Activated T-cell treated with anti-CD3 and anti-CD28 coated beads for 24 hours (primary cell): ENCODE results near the gene ABCC3.

ENCODE experiments used
- DNase-seq: peaks from one replicate; pipeline ENCODE4 v3.0.0-alpha.2; 2020; ENCODE audit warnings: low read depth

Gene ABCC3

DNA sequence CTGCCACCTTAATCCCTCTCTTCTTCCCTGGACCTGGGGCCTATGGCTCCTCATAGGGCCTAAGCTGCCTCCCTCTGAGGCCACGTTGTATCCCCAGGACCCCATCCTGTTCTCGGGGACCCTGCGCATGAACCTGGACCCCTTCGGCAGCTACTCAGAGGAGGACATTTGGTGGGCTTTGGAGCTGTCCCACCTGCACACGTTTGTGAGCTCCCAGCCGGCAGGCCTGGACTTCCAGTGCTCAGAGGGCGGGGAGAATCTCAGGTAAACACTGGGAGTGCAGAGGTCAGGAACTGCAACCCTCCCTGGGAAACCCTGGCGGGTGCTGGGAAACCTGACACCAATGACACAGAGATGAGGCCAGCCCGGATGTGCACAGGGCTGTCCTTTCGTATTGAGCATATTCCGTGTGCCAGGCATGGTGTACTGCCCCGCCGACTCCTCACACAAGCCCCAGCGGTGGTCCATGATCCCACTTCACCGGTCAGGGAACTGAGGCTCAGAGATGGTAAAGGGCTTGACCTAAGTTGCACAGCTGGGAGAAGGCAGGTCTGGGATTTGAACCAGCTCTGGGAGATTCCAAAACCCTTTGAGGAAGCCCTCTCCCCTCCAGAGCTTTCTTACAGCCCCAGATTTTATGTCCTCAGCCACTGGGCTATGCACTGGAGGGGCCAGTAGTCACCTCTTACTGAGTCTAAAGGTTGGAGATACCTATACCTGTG lies 50.1 kb downstream of the ABCC3 start:
- DNase-seq = no peak

DNA sequence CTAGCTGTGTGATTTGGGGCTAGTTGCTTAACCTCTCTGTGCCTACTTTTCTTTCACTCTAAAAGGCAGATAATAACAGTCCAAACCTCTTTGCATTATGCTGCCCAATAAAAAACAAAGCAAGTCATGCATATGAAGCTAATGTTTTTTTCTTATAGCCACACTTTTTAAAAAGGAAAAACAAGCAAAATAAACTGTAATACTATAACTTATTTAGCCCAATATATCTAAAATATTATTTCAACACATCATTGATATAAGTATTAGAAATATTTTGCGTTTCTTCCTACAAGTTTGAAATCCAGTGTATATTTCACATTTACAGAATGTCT lies 50.6 kb downstream of the ABCC3 start:
- no peak for DNase-seq

DNA sequence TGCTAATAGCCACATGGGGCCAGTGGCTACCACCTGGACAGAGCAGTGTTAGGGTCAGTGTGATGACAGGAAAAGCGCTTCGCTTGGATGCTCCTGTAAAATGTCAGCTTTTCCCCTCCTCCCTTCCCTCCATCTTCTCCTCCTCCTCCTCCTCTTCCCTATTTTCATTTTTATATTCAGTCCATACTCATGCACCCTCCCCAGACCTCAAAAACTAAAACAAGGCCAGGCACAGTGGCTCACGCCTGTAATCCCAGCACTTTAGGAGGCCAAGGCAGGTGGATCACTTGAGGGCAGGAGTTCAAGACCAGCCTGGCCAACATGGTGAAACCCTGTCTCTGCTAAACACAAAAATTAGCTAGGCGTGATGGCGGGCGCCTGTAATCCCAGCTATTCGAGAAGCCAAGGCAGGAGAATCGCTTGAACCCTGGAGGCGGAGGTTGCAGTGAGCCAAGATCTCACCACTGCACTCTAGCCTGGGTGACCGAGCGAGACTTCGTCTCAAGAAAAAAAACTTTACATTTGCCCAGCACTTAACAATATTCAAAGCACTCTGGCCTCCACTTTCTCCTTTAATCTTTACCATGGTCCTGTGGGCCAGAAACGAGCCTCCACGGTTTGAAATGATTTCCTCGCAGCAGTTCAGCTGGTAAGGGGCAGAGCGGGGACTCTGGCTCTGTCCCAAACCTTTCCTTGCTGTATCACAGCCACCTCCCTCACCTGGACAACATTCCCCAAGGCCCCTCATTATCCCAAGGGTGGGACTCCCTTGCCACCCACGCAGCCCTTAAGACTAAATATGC lies 51.2 kb downstream of the ABCC3 start:
- DNase-seq = no peak

DNA sequence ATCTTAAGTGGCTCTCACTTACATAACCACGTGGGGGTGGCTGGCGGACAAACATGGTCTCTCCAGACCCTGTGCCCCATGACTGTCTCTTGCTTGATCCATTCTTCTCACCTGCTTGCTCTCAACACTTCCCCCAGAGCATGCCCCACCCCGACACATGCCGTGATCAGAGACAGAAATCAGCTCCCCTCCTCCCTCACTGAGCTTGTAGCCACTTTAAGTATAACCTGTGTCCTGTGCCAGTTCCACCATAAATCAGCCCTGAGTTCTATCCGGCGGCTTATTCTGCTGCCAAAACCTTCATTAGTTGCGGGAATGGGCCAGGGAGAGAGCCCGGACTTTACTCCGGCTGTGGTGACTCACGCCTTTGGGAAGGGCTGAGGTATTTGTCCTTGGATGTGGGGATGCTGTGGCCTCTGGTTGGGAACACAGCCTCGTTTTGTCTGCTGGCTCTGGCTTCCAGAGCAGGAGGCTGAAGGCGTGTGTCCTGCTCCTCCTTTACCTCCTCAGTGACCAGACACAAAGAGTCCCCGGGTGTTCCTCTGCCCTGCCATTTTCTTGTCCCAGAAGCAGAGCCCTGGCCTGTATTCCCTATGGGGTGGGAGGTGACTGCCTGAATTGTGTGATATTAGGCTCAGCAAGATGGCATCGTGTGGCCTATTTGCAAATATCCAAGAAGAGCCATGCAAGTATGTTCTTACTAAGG lies 52.0 kb downstream of the ABCC3 start:
- no peak for DNase-seq

DNA sequence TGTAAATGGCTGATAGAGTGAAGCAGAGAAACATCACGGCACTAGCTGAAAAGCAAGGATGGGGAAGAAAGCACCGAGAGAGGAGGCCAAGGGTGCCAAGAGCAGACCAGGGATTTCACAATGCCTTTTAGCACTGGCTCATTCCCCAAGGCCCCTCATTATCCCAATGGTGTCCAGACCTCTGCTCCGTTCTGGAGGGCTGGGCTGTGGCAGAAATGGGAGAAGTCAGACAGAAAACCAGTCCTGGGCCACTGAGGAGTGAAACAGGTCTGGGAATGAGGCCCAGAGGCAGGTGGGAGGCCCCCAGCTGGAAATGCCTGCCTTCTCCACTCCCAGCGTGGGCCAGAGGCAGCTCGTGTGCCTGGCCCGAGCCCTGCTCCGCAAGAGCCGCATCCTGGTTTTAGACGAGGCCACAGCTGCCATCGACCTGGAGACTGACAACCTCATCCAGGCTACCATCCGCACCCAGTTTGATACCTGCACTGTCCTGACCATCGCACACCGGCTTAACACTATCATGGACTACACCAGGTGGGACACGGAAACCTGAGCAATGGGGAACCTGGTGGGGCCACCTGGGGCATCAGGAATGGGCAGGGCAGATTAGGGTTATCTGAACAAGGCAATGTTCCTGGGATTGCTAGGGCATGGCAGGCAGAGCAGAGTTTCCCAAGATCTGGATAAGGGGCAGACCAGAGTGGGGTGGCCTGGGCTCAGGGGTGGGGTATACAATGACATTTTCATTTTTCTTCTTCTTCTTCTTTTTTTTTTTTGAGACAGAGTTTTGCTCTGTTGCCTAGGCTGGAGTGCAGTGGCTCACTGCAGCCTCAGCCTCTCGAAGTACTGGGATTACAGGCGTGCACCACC lies 52.8 kb downstream of the ABCC3 start:
- DNase-seq = no peak

DNA sequence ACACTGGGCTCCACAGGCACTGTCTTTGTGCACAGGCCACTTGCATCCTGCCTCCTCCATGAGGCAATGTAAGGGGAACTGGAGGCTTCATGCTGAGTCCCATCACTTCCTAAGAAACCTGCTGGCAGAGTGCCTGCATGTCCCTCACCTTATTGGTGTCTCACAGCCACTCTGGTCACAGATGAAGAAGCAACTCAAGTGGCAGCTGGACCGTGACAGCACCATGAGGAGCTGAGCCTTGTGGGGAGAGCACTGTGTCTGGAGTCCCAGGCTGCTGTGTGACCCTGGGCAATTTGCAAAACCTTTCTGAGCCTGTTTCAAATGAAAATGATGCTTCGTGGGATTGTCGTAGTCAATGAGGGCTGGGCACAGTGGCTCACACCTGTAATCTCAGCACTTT lies 53.6 kb downstream of the ABCC3 start:
- no peak for DNase-seq

DNA sequence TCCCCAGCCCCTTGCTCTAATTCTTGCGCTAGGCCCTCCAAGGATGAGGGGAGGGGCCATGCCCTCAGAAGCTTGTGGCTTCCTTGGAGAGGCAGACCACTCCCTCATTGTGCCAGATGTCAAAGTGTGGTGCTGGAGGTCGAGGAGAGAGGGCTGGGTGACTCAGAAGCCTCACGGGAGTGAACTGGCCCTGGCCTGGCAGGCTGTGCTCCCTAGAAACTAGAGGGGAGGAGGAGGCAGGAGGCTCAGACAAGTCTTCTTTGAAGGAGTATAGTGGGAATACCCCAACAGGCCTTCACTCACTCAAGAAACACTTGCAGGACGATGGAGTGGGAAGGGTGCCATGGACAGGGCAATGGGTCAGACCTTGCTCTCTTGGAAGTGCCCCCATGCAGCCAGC lies 54.6 kb downstream of the ABCC3 start:
- DNase-seq = no peak

DNA sequence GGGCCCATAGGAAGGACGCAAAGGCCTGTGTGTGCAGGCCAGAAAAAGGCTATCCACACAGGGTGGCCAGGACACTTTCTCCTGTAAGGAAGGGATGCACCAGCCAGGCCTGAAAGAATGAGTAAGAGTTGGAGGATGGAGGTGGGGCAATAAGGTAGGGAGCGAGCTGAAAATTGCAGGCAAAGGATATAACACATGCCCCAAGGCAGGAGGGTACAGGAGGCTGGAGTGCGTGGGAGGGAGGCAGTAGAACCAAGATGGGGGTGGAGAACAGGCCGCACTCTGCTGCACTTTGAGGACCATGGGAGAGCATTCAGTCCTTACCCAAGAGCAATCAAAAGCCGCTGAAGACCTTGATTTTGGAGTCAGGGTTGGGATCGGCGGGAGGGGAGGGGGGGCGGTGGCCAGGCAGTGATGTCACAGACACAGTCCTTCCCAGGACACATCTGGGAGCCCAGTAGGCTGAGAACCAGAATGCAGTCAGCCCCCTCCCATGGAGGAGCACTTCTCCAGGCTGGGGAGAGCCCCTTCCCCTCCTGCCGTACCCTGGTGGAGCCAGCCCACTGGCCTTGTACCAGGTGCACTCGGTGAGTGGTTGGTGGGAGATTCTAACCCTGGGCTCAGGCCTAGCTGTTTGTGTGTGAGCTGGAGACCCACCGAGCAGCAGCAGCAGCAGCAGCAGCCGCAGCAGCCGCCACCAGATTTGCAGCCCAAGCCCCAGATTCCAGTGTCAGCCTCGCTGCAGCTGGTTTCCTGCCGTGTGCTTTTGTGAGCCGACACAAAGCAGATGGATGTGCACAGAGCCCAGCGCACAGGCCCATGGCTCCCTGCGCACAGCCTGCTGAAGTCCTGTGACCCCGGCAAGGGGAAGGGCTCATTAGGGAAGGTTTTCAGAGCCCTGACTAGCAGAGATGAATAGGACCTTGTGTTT lies 55.5 kb downstream of the ABCC3 start:
- no peak for DNase-seq

DNA sequence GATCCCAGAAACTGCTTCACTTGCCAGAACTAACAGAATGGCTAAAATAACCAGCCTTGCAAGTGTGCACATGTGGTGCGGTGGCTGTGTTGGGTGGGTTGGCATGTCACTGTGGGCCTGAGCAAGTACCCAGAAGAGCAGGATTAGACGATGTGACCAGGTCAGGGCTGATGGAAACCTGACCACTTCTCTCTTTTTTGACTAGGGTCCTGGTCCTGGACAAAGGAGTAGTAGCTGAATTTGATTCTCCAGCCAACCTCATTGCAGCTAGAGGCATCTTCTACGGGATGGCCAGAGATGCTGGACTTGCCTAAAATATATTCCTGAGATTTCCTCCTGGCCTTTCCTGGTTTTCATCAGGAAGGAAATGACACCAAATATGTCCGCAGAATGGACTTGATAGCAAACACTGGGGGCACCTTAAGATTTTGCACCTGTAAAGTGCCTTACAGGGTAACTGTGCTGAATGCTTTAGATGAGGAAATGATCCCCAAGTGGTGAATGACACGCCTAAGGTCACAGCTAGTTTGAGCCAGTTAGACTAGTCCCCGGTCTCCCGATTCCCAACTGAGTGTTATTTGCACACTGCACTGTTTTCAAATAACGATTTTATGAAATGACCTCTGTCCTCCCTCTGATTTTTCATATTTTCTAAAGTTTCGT lies 56.3 kb downstream of the ABCC3 start:
- DNase-seq = no peak

DNA sequence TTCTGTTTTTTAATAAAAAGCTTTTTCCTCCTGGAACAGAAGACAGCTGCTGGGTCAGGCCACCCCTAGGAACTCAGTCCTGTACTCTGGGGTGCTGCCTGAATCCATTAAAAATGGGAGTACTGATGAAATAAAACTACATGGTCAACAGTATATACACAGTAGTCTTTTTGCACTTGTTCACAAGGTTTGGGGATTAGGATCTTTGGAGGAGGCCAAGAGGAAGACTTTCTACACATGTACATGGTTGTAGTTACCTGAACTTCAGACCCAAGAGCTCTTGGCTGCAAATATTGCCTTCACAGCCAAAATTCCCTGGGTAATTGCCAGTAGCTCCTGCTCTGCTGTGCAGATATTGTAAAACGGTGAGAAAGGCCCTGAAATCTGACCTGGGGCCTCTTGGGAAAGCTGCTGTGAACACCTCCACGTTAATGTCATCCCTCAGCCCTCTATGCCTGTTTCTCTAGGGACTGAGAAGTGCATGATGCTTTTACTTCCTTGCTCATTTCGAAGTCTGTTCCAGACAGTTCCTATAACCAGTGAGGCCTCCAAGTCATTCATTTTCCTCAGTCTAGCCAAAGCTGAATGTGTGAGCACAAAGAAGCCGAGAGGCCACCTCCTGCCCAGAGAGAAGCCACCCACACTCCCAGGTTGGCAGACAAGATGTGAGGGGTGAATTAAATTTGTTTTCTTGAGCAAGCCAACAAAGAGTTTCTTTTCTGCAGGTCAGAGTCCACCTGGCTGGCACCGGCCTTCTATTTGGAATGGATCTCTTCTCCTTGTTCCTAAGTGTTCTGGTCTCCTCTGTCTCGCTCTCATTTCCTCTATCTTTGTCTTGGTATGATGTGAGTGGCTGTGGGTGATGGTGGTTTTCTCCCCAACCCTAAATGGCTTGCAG lies 57.1 kb downstream of the ABCC3 start:
- DNase-seq = no peak

DNA sequence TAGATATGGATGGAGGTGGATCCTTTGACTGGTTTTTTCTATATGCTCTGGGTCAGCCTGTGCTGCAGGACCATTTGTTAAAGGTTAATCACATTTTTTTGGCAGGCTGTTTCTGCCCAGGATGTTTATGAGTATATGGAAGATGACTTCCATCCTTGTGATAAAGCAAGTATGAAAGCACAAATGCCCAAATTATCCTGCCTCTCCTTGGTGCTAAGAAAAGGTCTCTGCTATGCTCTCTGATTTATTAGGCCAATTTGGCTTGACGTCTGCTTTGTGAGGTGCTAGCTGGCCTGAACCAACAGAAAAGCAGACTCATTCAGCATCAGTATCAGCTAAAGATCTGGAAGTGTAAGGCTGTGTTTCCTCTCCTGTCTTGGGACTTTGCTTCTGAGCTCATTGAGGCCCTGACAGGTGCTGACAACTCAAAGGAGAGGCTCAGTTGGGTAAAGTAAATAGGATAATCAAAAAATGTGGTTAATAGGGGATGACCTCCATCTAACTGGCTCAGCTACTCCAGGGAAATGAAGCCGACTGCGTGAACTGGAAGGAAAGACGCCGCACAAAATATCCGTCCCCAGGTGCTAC lies 57.9 kb downstream of the ABCC3 start:
- no peak for DNase-seq

DNA sequence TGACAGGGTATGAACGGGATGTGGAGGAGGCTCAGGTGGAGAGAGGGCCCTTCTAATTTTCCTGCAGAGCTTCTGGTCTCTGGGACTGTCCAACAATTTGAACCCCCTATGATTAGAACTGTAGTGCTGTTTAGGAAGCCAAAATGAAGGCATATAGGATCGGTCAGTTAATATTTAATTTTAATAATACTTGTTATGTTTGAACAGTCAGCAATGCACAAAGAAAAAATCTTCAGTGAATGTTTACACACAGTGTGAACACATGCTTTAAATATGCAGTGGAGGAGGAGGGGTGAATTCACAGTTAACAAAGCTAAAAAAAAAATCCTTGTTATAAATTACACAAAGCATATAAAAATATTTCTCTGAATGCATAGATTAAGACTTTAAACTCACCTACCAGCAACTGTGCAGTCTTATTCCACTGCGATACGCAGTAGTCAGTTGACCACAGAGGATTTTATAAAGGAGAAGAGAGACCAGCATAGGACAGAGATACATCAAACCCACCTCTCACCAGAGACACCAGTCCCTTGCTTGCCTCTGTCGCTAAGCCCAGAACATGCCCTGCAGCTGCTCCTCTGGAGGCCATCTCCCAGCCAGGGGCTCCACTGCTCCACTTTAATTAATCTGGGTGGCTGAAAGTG lies 58.5 kb downstream of the ABCC3 start:
- DNase-seq = no peak

DNA sequence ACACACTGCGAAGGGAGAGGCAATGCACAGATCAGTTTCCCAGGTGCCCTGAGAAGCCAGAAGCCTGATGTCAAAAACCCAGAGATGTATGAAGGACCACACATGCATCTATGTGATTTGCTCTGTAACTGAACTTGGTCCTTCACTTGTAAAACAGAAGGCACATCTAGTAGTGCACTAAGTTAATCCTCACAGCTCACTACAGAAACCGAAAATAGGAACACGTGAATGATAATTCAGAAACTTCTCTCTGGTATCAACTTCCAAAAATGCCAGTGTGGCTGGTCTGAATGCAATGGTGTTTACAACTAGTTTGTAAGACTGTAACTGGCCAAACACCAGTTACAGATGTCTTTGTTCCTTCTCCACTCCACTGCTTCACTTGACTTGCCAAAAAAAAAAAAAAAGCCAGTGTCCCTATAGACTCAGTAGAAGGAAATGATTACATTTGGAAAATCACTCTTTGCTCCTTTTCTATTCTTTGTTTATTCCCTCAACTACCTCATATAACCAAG lies 61.7 kb downstream of the ABCC3 start:
- DNase-seq = no peak

DNA sequence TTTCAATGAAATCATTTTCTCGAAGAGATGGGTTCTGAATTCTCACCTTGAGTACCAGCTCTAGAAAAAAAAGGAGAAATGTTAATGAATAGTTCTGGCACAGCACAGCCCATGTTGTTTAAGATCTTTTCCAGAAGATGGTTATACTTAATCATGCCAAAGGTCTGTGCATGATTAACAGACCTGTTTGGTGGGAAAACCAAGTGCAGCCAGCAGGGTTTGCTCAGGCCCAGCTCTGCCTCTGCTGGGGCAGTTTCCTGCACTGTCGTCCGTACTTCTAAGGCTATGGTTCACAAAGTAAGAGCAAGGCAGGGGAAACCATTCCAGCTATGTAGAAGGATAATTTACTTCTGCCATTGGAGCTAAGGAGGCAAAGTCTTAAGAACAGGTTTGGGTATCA lies 62.4 kb downstream of the ABCC3 start:
- no peak for DNase-seq

DNA sequence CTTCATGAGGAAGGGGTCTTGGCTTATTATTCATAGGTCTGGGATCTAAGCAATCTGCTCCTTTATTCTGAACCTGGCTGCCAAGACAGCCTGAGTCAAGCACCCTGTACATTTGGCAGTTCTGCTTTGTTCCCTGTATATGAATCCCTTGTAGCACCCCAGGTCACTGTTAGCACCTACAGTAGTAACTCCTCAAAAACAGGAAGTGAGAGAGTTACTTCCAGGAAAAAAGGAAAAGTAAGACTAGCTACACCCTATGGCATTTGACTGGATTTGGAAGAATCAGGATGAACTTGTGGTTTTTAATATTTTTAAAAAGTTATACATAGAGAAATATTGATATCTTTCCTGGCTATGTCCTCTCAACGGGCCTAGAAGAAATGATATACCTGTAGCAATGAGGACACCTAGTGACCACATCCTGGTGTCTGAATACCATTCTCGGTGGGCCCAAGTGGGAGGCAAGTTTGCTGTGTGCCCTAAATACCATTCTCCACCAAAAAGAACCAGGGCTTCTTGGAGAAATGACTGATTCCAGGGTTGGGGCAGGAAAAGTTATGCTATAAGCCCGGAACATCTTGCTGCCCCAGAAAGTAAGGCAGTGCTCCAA lies 63.1 kb downstream of the ABCC3 start:
- no peak for DNase-seq

DNA sequence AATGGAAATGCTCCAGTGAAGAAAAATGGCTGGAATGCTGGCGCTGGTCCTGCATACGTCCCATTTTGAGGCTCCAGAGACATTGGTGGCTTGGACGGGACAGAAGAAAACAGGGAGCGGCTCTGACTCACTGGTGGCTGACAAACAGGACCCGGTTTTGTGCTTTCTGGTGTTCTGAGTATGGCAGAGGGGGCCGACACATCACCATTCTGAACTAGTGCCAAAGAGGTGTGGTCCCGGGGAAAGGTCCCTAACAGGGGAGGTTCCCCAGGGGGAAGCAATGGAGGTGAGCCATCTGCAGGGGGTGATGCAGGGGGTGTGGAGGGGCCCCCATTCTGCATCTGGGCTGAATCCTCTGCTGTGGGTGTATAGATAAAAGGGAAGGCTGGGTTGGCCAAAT lies 64.7 kb downstream of the ABCC3 start:
- no peak for DNase-seq

DNA sequence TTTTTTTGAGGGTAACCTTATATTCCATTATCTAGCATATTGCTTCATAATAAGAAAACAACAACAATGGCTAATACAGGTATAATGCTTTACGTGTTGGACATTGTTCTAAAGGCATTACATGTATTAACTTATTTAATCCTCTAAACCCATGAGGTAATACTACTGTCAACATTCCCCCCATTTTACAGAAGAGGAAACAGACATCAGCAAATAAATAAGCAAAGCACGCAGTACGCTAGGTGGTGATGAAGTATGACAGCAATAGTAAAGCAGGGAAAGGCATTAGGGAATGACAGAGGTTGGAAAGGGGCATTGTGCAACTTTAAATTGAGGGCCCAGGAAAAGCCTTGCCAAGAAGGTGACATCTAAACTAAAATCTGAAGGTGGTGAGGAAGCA lies 68.5 kb downstream of the ABCC3 start:
- no peak for DNase-seq
